ENCODE results near the gene ATG9A.
"Not testable (repeated sequence)": the region's sequence is repeated elsewhere in the genome, so short reads cannot be mapped to it uniquely, and the experiment has no call there.

- TF ChIP-seq, protein P1, sequence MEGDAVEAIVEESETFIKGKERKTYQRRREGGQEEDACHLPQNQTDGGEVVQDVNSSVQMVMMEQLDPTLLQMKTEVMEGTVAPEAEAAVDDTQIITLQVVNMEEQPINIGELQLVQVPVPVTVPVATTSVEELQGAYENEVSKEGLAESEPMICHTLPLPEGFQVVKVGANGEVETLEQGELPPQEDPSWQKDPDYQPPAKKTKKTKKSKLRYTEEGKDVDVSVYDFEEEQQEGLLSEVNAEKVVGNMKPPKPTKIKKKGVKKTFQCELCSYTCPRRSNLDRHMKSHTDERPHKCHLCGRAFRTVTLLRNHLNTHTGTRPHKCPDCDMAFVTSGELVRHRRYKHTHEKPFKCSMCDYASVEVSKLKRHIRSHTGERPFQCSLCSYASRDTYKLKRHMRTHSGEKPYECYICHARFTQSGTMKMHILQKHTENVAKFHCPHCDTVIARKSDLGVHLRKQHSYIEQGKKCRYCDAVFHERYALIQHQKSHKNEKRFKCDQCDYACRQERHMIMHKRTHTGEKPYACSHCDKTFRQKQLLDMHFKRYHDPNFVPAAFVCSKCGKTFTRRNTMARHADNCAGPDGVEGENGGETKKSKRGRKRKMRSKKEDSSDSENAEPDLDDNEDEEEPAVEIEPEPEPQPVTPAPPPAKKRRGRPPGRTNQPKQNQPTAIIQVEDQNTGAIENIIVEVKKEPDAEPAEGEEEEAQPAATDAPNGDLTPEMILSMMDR (IDR thresholded peaks at IDR 0.05) = not testable (repeated sequence)
- not testable (repeated sequence) for TF ChIP-seq POLR2A (IDR thresholded peaks at IDR 0.05)
These were observed 29.5 kb upstream of the ATG9A start for GRCh38 chr2:219258942-219259341.
